ENCODE measurements around the gene TENT4A.

GRCh38 chr5:6761333-6761732 is 48.1 kb downstream of the TENT4A start:
- TF ChIP-seq CTCF (IDR thresholded peaks at IDR 0.05) (no peak), POLR2AphosphoS5 (IDR thresholded peaks at IDR 0.05) (no peak), POLR2A (IDR thresholded peaks at IDR 0.05) (no peak)

Data from stomach (tissue), 4 donors.